ENCODE measurements around the gene ONECUT3.

ONECUT3 gene

DNA sequence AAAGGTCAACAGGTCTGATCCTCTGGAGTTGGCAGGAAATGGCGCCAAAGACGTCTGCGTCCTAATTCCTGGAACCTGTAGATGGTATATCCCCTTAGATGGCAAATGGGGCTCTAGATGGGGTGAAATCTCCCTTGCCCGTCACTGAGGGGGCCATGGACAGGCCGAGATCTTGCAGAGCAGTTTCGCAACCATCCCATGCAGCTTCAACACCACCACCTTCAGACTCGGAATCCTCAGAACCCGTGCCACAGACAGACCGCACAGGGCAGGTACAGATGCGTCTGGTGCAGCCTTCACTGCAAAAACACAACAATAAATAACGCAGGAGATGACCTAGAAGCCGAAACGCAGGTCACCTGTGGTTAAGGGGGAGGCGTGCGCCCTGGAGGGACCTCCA is 77.3 kb downstream of the ONECUT3 start:
- H3K4me3 ChIP-seq (ENCODE audit: low read depth, low read length): no peak overlapping the region
- TF ChIP-seq, protein P1, sequence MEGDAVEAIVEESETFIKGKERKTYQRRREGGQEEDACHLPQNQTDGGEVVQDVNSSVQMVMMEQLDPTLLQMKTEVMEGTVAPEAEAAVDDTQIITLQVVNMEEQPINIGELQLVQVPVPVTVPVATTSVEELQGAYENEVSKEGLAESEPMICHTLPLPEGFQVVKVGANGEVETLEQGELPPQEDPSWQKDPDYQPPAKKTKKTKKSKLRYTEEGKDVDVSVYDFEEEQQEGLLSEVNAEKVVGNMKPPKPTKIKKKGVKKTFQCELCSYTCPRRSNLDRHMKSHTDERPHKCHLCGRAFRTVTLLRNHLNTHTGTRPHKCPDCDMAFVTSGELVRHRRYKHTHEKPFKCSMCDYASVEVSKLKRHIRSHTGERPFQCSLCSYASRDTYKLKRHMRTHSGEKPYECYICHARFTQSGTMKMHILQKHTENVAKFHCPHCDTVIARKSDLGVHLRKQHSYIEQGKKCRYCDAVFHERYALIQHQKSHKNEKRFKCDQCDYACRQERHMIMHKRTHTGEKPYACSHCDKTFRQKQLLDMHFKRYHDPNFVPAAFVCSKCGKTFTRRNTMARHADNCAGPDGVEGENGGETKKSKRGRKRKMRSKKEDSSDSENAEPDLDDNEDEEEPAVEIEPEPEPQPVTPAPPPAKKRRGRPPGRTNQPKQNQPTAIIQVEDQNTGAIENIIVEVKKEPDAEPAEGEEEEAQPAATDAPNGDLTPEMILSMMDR (IDR thresholded peaks at IDR 0.05; ENCODE audit: borderline replicate concordance, insufficient read depth, low read depth, low read length): no peak
